ENCODE data around the gene IDI2. TPM values are rescaled to one million over a fixed set of nuclear protein-coding genes. Genes with fewer than 3 reads are reported as not detected.

The IDI2 gene
- total and polyA plus RNA-seq, 2 of the 13 experiments (the other 11 are each of a cell fraction or from before 2014, with no cell fraction given) = not detected

DNA sequence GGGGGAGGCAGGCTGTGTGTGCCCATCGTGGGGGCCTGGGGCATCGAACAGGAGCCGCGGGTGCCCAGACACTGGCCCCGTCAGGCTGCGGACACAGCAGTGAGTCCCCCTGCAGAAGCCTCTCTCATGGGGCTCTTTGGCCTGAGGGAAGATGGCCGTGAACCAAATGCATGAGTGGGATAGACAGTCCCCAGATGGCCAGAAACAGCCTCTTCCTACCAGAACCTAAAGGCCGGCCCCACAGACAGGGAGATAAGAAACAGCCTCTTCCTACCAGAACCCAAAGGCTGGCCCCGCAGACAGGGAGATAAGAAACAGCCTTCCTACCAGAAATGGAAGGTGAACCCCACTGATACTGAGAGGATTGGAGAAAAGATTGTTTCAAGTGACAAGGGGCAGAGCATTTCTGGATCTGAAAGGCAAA, 16.6 kb downstream of the IDI2 start (continued):
- TF ChIP-seq, protein P1, sequence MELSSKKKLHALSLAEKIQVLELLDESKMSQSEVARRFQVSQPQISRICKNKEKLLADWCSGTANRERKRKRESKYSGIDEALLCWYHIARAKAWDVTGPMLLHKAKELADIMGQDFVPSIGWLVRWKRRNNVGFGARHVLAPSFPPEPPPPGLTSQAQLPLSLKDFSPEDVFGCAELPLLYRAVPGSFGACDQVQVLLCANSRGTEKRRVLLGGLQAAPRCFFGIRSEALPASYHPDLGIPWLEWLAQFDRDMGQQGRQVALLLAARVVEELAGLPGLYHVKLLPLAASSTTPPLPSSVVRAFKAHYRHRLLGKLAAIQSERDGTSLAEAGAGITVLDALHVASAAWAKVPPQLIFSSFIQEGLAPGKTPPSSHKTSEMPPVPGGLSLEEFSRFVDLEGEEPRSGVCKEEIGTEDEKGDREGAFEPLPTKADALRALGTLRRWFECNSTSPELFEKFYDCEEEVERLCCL (CRISPR knock-in tag; IDR thresholded peaks at IDR 0.05; ENCODE audit: borderline replicate concordance) = no peak
- TF ChIP-seq, protein P2, sequence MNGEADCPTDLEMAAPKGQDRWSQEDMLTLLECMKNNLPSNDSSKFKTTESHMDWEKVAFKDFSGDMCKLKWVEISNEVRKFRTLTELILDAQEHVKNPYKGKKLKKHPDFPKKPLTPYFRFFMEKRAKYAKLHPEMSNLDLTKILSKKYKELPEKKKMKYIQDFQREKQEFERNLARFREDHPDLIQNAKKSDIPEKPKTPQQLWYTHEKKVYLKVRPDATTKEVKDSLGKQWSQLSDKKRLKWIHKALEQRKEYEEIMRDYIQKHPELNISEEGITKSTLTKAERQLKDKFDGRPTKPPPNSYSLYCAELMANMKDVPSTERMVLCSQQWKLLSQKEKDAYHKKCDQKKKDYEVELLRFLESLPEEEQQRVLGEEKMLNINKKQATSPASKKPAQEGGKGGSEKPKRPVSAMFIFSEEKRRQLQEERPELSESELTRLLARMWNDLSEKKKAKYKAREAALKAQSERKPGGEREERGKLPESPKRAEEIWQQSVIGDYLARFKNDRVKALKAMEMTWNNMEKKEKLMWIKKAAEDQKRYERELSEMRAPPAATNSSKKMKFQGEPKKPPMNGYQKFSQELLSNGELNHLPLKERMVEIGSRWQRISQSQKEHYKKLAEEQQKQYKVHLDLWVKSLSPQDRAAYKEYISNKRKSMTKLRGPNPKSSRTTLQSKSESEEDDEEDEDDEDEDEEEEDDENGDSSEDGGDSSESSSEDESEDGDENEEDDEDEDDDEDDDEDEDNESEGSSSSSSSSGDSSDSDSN (CRISPR knock-in tag; IDR thresholded peaks at IDR 0.05) = no peak

DNA sequence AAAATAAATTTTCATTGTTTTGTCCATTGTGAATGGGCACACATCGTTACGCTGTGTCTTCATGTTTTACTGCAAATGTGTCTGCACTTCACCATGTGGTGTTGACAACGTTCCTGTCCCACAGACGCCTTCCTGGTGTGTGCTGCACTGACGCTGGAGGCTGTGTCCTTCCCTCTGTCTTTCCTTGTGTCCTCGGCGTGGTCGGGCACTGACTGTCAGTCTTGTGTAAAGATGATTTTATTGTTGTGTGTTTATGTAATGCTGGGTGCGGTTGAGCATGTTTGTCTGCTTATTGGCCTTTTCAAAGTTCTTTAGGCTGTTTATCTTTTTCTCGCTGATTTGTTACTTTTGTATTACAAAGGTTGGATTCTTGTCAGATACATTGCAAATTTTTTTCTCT, 18.1 kb downstream of the IDI2 start:
- peaks cover 42 to 96% of the 10 kb centered on the region in 2 experiments for H3K36me3 ChIP-seq (replicated peaks in 1 of 2; ENCODE audit: control insufficient read depth in 1 of 2, insufficient read depth in 2 of 2, low read length in 2 of 2)
- H3K27ac ChIP-seq (ENCODE audit: extremely low read length, insufficient read depth, low read length) = no peak overlapping the region
- H3K4me3 ChIP-seq (replicated peaks in 1 of 3; ENCODE audit: insufficient read depth in 1 of 3, low read depth in 2 of 3, low read length in 3 of 3) = no peak overlapping the region
- ATAC-seq (no peak), DNase-seq (ENCODE audit: low spot score) (no peak), FAIRE-seq (no peak)
- ChIA-PET POLR2A (no interaction called here), CTCF (ENCODE audit: low intra/inter-chr PET ratio, low total read pairs) (no interaction called here)
- TF ChIP-seq RBM22 (optimal IDR thresholded peaks at IDR 0.05; ENCODE audit: low read length) = peak; percentile 26
- TF ChIP-seq, protein P3, sequence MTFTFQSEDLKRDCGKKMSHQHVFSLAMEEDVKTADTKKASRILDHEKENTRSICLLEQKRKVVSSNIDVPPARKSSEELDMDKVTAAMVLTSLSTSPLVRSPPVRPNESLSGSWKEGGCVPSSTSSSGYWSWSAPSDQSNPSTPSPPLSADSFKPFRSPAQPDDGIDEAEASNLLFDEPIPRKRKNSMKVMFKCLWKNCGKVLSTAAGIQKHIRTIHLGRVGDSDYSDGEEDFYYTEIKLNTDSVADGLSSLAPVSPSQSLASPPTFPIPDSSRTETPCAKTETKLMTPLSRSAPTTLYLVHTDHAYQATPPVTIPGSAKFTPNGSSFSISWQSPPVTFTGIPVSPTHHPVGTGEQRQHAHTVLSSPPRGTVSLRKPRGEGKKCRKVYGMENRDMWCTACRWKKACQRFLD (CRISPR knock-in tag; IDR thresholded peaks at IDR 0.05; ENCODE audit: borderline replicate concordance) = no peak
- intact Hi-C loops (cut with micrococcal nuclease; ENCODE audit: unreplicated experiment) = no loop called here
- H4K20me1 ChIP-seq (ENCODE audit: insufficient read depth, low read length) = no peaks in the 10 kb centered on the region; the same call in 1 of the 2 replicates
- H3K4me1 ChIP-seq (ENCODE audit: insufficient read depth, low read length) = no peaks in the 10 kb centered on the region; the same call in 1 of the 2 replicates
- H3K79me2 ChIP-seq (ENCODE audit: insufficient read depth, low read length) = peaks cover 10% of the 10 kb centered on the region
- no peak overlapping the region for H2AFZ ChIP-seq (ENCODE audit: low read length)
- WGBS (ENCODE audit: low lambda C conversion rate) = 94% methylated on average over 10 of the region's 10 CpGs
- BruUV-seq (replicated peaks) = no TSS peak
- no peaks in the 10 kb centered on the region for H3K27me3 ChIP-seq (ENCODE audit: control insufficient read depth in 1 of 2, insufficient read depth in 2 of 2, low read length in 2 of 2)
- H3K9me3 ChIP-seq (ENCODE audit: low read length) = no peaks in the 10 kb centered on the region
- no peak overlapping the region for H3K4me2 ChIP-seq (ENCODE audit: low read depth, low read length)
- no peak overlapping the region for H3K9ac ChIP-seq (ENCODE audit: insufficient read depth, low read depth, low read length)
- in situ Hi-C loops (cut with HindIII; ENCODE audit: extremely low pct_ligation_motif_present, low pct_unique_long_range_greater_than_20kb) = no loop called here
